GM12874 (cell line): ENCODE results near the gene CAV2.

Source experiments
- TF ChIP-seq, protein P1 (sequence below): IDR thresholded peaks from 2 replicates; pipeline ENCODE4 v1.5.1; 2011; ENCODE audit warnings: low read depth, mild to moderate bottlenecking, control low read depth, low read length, moderate library complexity; ENCODE audit not compliant: insufficient read depth

Gene CAV2

DNA sequence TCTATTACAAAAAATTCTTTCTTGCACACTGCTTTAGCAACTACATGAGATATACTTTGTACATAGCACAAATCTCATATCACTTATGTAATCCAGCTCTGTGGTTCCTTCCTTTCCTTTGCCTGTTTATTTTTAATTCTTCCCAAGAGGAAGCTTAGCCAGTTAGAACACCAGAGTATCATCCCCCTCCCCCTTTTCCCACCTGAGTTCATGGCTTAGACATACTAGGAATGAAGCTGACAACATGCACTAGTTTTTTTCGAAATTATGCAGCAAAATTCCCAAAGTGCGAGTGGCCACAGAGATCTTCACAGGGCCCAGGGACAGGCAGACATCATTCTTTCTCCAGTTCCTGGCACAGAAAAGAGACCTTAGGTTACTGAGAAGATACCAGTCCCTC is 43.1 kb downstream of the CAV2 start:
- TF ChIP-seq, protein P1, sequence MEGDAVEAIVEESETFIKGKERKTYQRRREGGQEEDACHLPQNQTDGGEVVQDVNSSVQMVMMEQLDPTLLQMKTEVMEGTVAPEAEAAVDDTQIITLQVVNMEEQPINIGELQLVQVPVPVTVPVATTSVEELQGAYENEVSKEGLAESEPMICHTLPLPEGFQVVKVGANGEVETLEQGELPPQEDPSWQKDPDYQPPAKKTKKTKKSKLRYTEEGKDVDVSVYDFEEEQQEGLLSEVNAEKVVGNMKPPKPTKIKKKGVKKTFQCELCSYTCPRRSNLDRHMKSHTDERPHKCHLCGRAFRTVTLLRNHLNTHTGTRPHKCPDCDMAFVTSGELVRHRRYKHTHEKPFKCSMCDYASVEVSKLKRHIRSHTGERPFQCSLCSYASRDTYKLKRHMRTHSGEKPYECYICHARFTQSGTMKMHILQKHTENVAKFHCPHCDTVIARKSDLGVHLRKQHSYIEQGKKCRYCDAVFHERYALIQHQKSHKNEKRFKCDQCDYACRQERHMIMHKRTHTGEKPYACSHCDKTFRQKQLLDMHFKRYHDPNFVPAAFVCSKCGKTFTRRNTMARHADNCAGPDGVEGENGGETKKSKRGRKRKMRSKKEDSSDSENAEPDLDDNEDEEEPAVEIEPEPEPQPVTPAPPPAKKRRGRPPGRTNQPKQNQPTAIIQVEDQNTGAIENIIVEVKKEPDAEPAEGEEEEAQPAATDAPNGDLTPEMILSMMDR, result no peak

DNA sequence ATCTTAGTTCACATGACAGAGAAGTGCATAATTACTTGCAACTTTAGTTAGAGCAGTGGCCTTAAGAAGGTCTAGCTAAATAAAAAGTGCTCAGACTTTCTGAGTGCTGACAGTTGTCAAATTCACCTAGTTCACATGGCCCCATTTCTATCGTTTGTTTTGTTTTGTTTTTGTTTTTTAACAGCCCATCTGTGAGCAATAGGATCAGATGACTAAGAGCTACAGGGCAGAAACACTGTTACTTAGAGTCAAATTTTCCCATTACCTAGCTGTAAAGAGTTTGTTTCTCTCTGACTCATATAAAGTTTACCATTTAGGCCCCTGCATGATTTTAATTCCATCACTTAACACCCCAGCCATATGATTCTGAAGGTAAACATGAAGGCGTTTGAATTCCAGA is 44.1 kb downstream of the CAV2 start:
- TF ChIP-seq, protein P1, result no peak

DNA sequence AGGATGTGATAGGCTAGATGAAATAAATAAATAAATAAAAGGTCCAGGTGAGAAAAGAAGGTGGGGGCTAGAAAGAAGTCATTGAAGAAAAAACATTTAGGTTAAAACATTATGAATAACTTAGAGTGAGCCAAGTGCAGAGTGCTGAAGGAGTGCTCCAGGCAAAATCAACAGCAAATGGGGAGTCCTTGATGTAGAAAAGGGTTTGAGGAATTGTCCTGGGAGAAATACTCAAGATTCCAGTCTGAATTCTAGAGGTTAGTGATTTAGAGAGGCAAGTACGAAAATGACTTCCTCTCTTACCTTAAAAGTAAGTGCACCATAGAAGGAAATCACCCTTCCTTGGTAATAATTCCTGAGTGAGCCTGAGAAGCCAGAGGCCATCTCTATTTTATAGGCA is 44.9 kb downstream of the CAV2 start:
- TF ChIP-seq, protein P1, result no peak

DNA sequence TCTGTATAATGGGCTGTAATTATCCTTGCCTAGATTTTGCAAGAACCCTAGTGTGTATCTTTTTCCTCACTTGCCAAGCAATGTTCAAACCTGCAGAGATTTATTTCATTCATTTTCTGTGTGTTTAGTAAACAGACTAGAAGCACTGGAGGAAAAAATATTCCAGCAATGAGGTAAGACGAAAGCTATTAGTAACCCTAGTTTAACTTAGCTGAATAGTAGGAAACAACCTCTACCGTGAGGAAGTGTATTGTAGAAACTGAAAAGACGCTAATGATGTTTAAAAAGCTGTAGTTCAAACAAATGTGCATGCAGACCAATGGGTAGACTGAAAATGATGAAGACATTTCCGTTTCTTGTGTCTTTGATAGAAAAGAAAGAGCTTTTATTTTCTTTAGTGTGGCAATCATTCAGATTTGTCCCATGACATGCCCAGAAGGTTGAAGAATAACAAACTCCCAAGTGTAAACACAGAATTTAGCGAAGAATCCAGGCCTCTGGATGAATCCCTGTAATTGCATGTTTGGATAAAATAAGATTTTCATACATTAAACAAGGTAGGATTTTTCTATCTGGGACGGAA is 46.0 kb downstream of the CAV2 start:
- TF ChIP-seq, protein P1, result no peak

DNA sequence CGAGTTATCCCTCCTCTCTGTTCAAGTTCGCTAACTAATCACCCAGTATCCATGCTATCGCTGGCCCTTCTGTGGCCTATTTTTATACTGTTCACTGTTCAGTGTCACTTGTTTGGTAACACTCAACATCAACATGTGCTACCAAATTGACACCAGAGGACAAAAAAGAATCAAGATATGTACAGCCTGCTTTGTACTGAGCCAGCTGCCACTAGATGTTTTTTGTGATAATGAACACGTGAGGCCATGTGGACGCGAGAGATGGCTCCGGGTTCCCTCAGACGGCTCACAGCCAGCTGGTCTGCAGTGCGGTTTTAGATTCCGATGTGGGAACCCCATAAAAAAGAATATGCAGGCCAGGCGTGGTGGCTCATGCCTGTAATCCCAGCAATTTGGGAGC is 46.5 kb downstream of the CAV2 start:
- TF ChIP-seq, protein P1, result no peak

DNA sequence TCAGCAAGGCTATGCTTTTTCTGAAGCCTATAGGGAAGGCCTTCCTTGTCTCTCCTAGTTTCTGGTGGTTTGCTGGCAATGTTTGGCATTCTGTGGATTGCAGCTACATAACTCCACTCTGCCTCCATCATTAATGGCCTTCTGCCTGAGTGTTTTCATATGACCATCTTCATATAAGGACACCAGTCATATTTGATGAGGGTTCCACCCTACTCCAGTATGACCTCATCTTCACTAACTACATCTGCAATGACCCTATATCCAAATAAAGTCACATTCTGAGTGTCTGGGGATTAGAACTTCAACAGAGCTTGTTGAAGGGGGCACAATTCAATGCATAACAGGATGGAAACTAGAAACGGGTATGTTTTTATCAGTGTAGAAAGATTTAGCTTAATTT is 47.4 kb downstream of the CAV2 start:
- TF ChIP-seq, protein P1, result no peak

DNA sequence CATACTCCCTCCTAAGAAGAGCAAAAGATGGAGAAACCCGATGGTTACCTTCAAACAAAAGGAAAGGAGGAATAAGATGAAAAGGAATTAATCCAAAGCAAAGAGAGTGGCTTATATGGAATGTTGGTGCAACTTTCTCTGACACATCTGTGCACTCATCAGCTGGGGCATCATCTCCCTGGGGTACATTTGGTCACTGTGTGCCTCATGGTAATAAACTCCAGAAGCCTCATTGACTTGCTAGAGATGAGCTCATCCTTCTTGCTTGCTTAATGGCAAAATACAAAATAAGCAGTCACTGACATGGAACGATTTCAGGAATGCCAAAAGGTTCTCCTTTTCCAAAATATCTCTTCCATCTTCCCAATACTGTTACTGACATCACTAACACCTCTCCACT is 47.8 kb downstream of the CAV2 start:
- TF ChIP-seq, protein P1, result no peak

DNA sequence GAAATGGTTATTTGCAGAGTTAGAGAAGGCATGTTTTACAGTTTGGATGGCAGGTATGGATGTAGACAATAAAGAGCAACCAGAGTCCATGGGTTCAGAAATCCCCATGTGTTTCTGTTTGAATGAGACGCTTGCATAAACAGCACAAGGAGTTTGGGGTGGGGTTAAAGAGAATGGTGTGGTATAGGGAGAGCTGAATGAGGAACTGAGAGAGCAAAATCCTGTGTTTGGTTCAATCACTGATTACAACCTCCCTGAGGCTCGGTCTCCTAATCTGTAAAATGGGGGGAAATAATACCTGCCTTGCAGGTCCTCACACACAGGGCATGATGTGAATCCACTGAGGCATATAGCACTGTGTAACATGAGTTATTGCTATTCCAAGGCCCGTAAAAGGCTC is 49.0 kb downstream of the CAV2 start:
- TF ChIP-seq, protein P1, result no peak
